ENCODE results near the gene SOS2. TPM values are rescaled to one million over a fixed set of nuclear protein-coding genes. Genes with fewer than 3 reads are reported as not detected.

SOS2 gene
- total and polyA plus RNA-seq, 2 donors (not counting 3 experiments of a cell fraction or from before 2014, with no cell fraction given): 6.7 to 21.3 TPM

- BruUV-seq (replicated peaks): no TSS peak
- dilution Hi-C loops (cut with MboI; ENCODE audit: extremely low pct_ligation_motif_present, low sequenced_read_pairs): no loop called here
- CTCF ChIA-PET: interaction anchor here (0.9 to 2.0 kb wide), 4 partner anchors 16 to 227 kb away, joined by 3 to 4 read pairs (median 4); no protein-coding TSS in a partner anchor
Observed at GRCh38 chr14:50088731-50089130, 142.6 kb downstream of the SOS2 start.

More at GRCh38 chr14:50088731-50089130, 142.6 kb downstream of the SOS2 start:
- Histone ChIP-seq H3K27ac (ENCODE audit: insufficient read depth, low read depth, low read length) (no peak overlapping the region), H3K36me3 (ENCODE audit: control insufficient read depth in 2 of 2, extremely low read depth in 1 of 2, insufficient read depth in 2 of 2, low read length in 2 of 2) (no peaks in the 10 kb centered on the region), H3K79me2 (ENCODE audit: control insufficient read depth, insufficient read depth, low read length) (no peaks in the 10 kb centered on the region), H3K4me1 (ENCODE audit: control insufficient read depth, extremely low read depth, insufficient read depth, low read length) (no peaks in the 10 kb centered on the region), H3K27me3 (ENCODE audit: control insufficient read depth in 2 of 2, insufficient read depth in 2 of 2, low read length in 2 of 2) (no peaks in the 10 kb centered on the region), H3K9ac (replicated peaks; ENCODE audit: extremely low read depth, insufficient read depth, low read length) (no peak overlapping the region), H3K9me1 (replicated peaks; ENCODE audit: control insufficient read depth, extremely low read depth, insufficient read depth, low read length) (no peaks in the 10 kb centered on the region), H3K4me2 (ENCODE audit: insufficient read depth, low read length) (no peak overlapping the region), H2AFZ (ENCODE audit: low read depth, low read length) (no peak overlapping the region), H4K20me1 (replicated peaks; ENCODE audit: control insufficient read depth, extremely low read depth, insufficient read depth, low read length) (no peaks in the 10 kb centered on the region), H3K9me3 (replicated peaks; ENCODE audit: control insufficient read depth, insufficient read depth, low read length) (no peaks in the 10 kb centered on the region), H3K4me3 (replicated peaks in 1 of 3; ENCODE audit: insufficient read depth in 1 of 3, low read depth in 1 of 3, low read length in 3 of 3) (no peak overlapping the region)
- POLR2A ChIA-PET: no interaction called here
- FAIRE-seq: no peak
- no peak for DNase-seq (ENCODE audit: low read depth, low spot score)
- intact Hi-C loops (cut with micrococcal nuclease): no loop called here
- TF ChIP-seq EZH2 (IDR thresholded peaks at IDR 0.05; ENCODE audit: borderline replicate concordance, low read depth, low read length, severe bottlenecking) (no peak), POLR2AphosphoS5 (IDR thresholded peaks at IDR 0.05; ENCODE audit: insufficient read depth, low read depth, low read length) (no peak), MAX (IDR thresholded peaks at IDR 0.05; ENCODE audit: insufficient read depth, insufficient read length) (no peak), MYC (IDR thresholded peaks at IDR 0.05; ENCODE audit: low read depth, low read length) (no peak), FOS (IDR thresholded peaks at IDR 0.05; ENCODE audit: borderline replicate concordance, insufficient read depth, low read length) (no peak), GATA2 (IDR thresholded peaks at IDR 0.05; ENCODE audit: insufficient read depth, insufficient read length, low read depth, low read length) (no peak), POLR2A (IDR thresholded peaks at IDR 0.05; ENCODE audit: low read depth, low read length) (no peak), CTCF (IDR thresholded peaks at IDR 0.05; ENCODE audit: extremely low read depth in 1 of 2, insufficient read depth in 1 of 2, low read depth in 1 of 2, low read length in 2 of 2) (no peak), JUN (IDR thresholded peaks at IDR 0.05; ENCODE audit: borderline replicate concordance, insufficient read depth, insufficient read length, low read depth) (no peak)
